Measurements from ENCODE around the gene OSBPL3. TPM values are rescaled to one million over a fixed set of nuclear protein-coding genes. Genes with fewer than 3 reads are reported as not detected.

The OSBPL3 gene
- polyA plus RNA-seq, 1 of the 3 experiments (the other 2 are of a cell fraction), result 23.2 TPM

DNA sequence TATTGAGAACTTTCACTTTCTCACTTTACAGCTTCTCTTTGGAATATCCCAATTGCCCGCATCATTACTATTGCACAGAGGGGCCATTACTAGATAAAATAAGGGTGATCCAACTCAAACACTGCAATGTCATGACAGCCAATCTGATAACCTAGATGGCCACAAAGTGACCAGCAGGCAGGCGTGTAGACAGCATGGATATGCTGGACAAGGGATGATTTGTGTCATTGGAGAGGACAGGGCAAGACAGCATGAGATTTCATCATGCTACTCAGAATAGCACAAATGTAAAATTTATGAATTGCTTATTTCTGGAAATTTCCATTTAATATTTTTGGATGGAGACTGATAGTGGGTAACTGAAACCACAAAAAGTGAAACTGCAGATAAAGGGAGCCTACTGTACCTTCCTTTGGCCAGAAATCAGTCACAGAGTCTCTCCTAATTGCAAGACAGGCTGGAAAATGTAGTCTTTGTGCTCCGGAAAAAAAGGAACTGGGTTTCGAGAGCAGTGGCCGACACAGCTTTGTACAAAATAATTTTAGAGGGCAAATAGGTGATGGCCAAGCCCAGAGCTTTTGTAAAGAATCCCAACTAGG is 216.6 kb downstream of the OSBPL3 start (continued):
- TF ChIP-seq, protein P1, sequence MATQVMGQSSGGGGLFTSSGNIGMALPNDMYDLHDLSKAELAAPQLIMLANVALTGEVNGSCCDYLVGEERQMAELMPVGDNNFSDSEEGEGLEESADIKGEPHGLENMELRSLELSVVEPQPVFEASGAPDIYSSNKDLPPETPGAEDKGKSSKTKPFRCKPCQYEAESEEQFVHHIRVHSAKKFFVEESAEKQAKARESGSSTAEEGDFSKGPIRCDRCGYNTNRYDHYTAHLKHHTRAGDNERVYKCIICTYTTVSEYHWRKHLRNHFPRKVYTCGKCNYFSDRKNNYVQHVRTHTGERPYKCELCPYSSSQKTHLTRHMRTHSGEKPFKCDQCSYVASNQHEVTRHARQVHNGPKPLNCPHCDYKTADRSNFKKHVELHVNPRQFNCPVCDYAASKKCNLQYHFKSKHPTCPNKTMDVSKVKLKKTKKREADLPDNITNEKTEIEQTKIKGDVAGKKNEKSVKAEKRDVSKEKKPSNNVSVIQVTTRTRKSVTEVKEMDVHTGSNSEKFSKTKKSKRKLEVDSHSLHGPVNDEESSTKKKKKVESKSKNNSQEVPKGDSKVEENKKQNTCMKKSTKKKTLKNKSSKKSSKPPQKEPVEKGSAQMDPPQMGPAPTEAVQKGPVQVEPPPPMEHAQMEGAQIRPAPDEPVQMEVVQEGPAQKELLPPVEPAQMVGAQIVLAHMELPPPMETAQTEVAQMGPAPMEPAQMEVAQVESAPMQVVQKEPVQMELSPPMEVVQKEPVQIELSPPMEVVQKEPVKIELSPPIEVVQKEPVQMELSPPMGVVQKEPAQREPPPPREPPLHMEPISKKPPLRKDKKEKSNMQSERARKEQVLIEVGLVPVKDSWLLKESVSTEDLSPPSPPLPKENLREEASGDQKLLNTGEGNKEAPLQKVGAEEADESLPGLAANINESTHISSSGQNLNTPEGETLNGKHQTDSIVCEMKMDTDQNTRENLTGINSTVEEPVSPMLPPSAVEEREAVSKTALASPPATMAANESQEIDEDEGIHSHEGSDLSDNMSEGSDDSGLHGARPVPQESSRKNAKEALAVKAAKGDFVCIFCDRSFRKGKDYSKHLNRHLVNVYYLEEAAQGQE (IDR thresholded peaks at IDR 0.05; ENCODE audit: low read depth, low read length), result no peak
- TF ChIP-seq RXRA (IDR thresholded peaks at IDR 0.05; ENCODE audit: borderline replicate concordance, low read depth), result no peak
- TF ChIP-seq, protein P2, sequence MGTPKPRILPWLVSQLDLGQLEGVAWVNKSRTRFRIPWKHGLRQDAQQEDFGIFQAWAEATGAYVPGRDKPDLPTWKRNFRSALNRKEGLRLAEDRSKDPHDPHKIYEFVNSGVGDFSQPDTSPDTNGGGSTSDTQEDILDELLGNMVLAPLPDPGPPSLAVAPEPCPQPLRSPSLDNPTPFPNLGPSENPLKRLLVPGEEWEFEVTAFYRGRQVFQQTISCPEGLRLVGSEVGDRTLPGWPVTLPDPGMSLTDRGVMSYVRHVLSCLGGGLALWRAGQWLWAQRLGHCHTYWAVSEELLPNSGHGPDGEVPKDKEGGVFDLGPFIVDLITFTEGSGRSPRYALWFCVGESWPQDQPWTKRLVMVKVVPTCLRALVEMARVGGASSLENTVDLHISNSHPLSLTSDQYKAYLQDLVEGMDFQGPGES (IDR thresholded peaks at IDR 0.05; ENCODE audit: low read depth, low read length), result no peak

DNA sequence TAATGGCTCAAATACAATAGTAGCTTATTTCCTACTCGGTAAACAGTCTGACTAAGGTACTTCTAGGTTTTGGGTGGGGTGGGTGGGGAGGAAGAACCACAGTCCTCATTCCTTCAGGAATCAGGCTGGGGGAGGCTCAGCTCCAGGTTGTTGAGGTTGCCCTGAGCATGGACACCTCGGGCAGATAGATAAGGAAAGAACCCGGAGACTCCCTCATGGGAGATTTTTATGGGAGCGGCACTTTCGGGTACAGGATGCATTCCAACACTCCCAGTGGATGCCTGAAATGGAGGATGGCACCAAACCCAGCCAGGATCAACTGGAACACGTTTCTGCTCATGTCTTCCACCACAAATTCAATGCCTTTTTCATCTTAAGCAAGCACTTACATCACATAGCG is 217.2 kb downstream of the OSBPL3 start:
- 85% methylated on average over 7 of the region's 7 CpGs for WGBS (ENCODE audit: low lambda C conversion rate)
- TF ChIP-seq SIN3A (IDR thresholded peaks at IDR 0.05; ENCODE audit: borderline replicate concordance, low read depth, low read length) (no peak), ELF1 (IDR thresholded peaks at IDR 0.05) (no peak)
- Histone ChIP-seq H3K9me2 (no peaks in the 10 kb centered on the region), H2AFZ (ENCODE audit: low read depth) (no peak overlapping the region), H3K9ac (no peak overlapping the region), H3F3A (replicated peaks; ENCODE audit: insufficient read depth) (no peaks in the 10 kb centered on the region), H3K27ac (ENCODE audit: low read depth in 2 of 2, low read length in 1 of 2) (no peak overlapping the region), H3K4me2 (no peak overlapping the region), H3K9me3 (no peaks in the 10 kb centered on the region), H3K79me2 (ENCODE audit: insufficient read depth) (no peaks in the 10 kb centered on the region), H3K4me3 (ENCODE audit: low read depth in 2 of 2, low read length in 1 of 2) (no peak overlapping the region), H3K27me3 (ENCODE audit: insufficient read depth) (no peaks in the 10 kb centered on the region), H3K36me3 (replicated peaks in 1 of 2; ENCODE audit: control insufficient read depth in 1 of 2, insufficient read depth in 2 of 2, low read length in 1 of 2) (no peaks in the 10 kb centered on the region), H3K4me1 (ENCODE audit: control insufficient read depth in 1 of 2, insufficient read depth in 2 of 2, low read depth in 1 of 2, low read length in 1 of 2) (peaks cover 0 to 14% of the 10 kb centered on the region in 2 experiments; a peak in 2 of 4 replicates), H4K20me1 (ENCODE audit: insufficient read depth) (no peaks in the 10 kb centered on the region)
- DNase-seq, result no peak
- POLR2A ChIA-PET, result no interaction called here
- CTCF ChIA-PET, result interaction anchor here (0.8 to 1.9 kb wide), 3 partner anchors 10 to 307 kb away, joined by 3 to 6 read pairs (median 3); no protein-coding TSS in a partner anchor

DNA sequence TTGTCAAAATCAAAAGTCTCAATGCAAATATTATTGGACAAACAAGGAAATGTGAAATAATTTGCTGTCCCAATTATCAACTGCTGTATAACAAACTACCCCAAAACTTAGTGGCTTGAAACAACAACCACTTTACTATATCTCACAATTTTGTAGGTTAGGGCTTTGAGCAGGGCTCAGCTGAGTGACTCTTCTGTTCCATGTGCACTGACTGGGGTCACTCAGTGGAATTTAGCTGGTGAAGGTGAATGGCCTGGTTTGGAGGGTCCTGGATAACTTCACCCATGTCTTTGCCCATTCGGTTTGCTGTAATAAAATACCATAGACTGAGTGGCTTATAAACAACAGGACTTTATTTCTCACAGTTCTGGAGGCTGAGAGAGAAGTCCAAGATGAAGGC is 219.0 kb downstream of the OSBPL3 start:
- POLR2A ChIA-PET, result no interaction called here
- CTCF ChIA-PET, result interaction anchor here (1.0 to 1.7 kb wide), 4 partner anchors 51 to 338 kb away, joined by 3 to 6 read pairs (median 4); no protein-coding TSS in a partner anchor
- H3K9ac ChIP-seq, result no peak overlapping the region

More for the DNA sequence above, 219.0 kb downstream of the OSBPL3 start:
- H3K4me1 ChIP-seq (ENCODE audit: control insufficient read depth in 1 of 2, insufficient read depth in 2 of 2, low read depth in 1 of 2, low read length in 1 of 2), result peaks cover 3 to 21% of the 10 kb centered on the region in 2 experiments; a peak in 2 of 4 replicates
- H4K20me1 ChIP-seq (ENCODE audit: insufficient read depth), result no peaks in the 10 kb centered on the region
- 67% methylated on average over 1 of the region's 1 CpG for WGBS (ENCODE audit: low lambda C conversion rate)
- no peak overlapping the region for H2AFZ ChIP-seq (ENCODE audit: low read depth)
- H3K4me2 ChIP-seq, result no peak overlapping the region
- DNase-seq, result no peak
- H3K27ac ChIP-seq (ENCODE audit: low read depth in 2 of 2, low read length in 1 of 2), result no peak overlapping the region
- TF ChIP-seq NRF1 (IDR thresholded peaks at IDR 0.05; ENCODE audit: low read depth, low read length) (no peak), FOXM1 (IDR thresholded peaks at IDR 0.05; ENCODE audit: low read depth) (no peak), FOXJ3 (CRISPR knock-in tag; IDR thresholded peaks at IDR 0.05) (no peak), RCOR1 (IDR thresholded peaks at IDR 0.05; ENCODE audit: low read length) (no peak), SMC3 (IDR thresholded peaks at IDR 0.05; ENCODE audit: low read depth, low read length) (no peak), SIN3A (IDR thresholded peaks at IDR 0.05; ENCODE audit: borderline replicate concordance, low read depth, low read length) (no peak), CHD2 (IDR thresholded peaks at IDR 0.05; ENCODE audit: low read length, partially characterized antibody) (no peak), RXRA (IDR thresholded peaks at IDR 0.05; ENCODE audit: borderline replicate concordance, low read depth) (no peak), POLR2AphosphoS5 (IDR thresholded peaks at IDR 0.05; ENCODE audit: low read depth, low read length) (no peak)
- TF ChIP-seq, protein P3, sequence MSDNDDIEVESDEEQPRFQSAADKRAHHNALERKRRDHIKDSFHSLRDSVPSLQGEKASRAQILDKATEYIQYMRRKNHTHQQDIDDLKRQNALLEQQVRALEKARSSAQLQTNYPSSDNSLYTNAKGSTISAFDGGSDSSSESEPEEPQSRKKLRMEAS (IDR thresholded peaks at IDR 0.05; ENCODE audit: low read depth), result no peak
- TF ChIP-seq, protein P4, sequence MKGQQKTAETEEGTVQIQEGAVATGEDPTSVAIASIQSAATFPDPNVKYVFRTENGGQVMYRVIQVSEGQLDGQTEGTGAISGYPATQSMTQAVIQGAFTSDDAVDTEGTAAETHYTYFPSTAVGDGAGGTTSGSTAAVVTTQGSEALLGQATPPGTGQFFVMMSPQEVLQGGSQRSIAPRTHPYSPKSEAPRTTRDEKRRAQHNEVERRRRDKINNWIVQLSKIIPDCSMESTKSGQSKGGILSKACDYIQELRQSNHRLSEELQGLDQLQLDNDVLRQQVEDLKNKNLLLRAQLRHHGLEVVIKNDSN (IDR thresholded peaks at IDR 0.05; ENCODE audit: borderline replicate concordance, low read depth), result no peak
- no peak overlapping the region for H3K4me3 ChIP-seq (ENCODE audit: low read depth in 2 of 2, low read length in 1 of 2)
- no peaks in the 10 kb centered on the region for H3K27me3 ChIP-seq (ENCODE audit: insufficient read depth)
- no peaks in the 10 kb centered on the region for H3K9me3 ChIP-seq
- H3K36me3 ChIP-seq (replicated peaks in 1 of 2; ENCODE audit: control insufficient read depth in 1 of 2, insufficient read depth in 2 of 2, low read length in 1 of 2), result no peaks in the 10 kb centered on the region
- peaks cover 6% of the 10 kb centered on the region; the same call in 1 of the 2 replicates for H3K79me2 ChIP-seq (ENCODE audit: insufficient read depth)
- no peaks in the 10 kb centered on the region for H3K9me2 ChIP-seq
- H3F3A ChIP-seq (replicated peaks; ENCODE audit: insufficient read depth), result peaks cover 6% of the 10 kb centered on the region

Data from SK-N-SH (cell line).